H9 (cell line): ENCODE data around the gene TRPM8. TPM values are rescaled to one million over a fixed set of nuclear protein-coding genes. Genes with fewer than 3 reads are reported as not detected.

Experiments used
- DNase-seq: peaks from one replicate; pipeline ENCODE4 v3.0.0-alpha.2; 2017
- H2AFZ ChIP-seq: one replicate; pipeline ENCODE4 v1.6.1; 2013; ENCODE audit warnings: mild to moderate bottlenecking, low read length, control low read depth, moderate library complexity
- H2AK5ac ChIP-seq: 2 replicates; pipeline ENCODE4 v1.6.1; 2013; ENCODE audit warnings: low read length, control low read depth, mixed read lengths; ENCODE audit not compliant: insufficient read length
- H2BK120ac ChIP-seq: one replicate; pipeline ENCODE4 v1.6.1; 2013; ENCODE audit warnings: low read depth, mild to moderate bottlenecking, low read length, control low read depth, inconsistent platforms; ENCODE audit not compliant: poor library complexity, severe bottlenecking
- H2BK12ac ChIP-seq: 2 replicates; pipeline ENCODE4 v1.6.1; 2013; ENCODE audit warnings: low read length, control low read depth, mixed read lengths, low read depth; ENCODE audit not compliant: insufficient read length
- H2BK15ac ChIP-seq: 2 replicates; pipeline ENCODE4 v1.6.1; 2013; ENCODE audit warnings: low read depth, low read length, control low read depth
- H2BK20ac ChIP-seq: one replicate; pipeline ENCODE4 v1.6.1; 2013; ENCODE audit warnings: low read depth, mild to moderate bottlenecking, low read length, control low read depth, inconsistent platforms; ENCODE audit not compliant: poor library complexity, severe bottlenecking
- H2BK5ac ChIP-seq: 2 replicates; pipeline ENCODE4 v1.6.1; 2013; ENCODE audit warnings: low read length, control low read depth, mixed read lengths; ENCODE audit not compliant: insufficient read length
- H3K14ac ChIP-seq: 2 replicates; pipeline ENCODE4 v1.6.1; 2013; ENCODE audit warnings: low read length, control low read depth; ENCODE audit not compliant: insufficient read depth
- H3K18ac ChIP-seq: 2 replicates; pipeline ENCODE4 v1.6.1; 2013; ENCODE audit warnings: low read depth, mild to moderate bottlenecking, mixed read lengths, low read length, control low read depth; ENCODE audit not compliant: insufficient read length
- H3K23ac ChIP-seq: 2 replicates; pipeline ENCODE4 v1.6.1; 2013; ENCODE audit warnings: low read length, control low read depth, mixed read lengths, low read depth; ENCODE audit not compliant: insufficient read length
- H3K23me2 ChIP-seq: 2 replicates; pipeline ENCODE4 v1.6.1; 2013; ENCODE audit warnings: low read depth, mild to moderate bottlenecking, mixed read lengths, low read length, control low read depth; ENCODE audit not compliant: insufficient read length, poor library complexity, severe bottlenecking
- H3K27ac ChIP-seq: 2 replicates; pipeline ENCODE4 v1.5.1; 2013; ENCODE audit warnings: low read length, control low read depth, mixed read lengths, low read depth; ENCODE audit not compliant: insufficient read length
- H3K27me3 ChIP-seq: 2 replicates; pipeline ENCODE4 v1.6.1; 2013; ENCODE audit warnings: low read length, control low read depth, inconsistent platforms; ENCODE audit not compliant: insufficient read depth
- H3K4ac ChIP-seq: 2 replicates; pipeline ENCODE4 v1.6.1; 2013; ENCODE audit warnings: low read depth, mild to moderate bottlenecking, control low read depth, inconsistent platforms, low read length, moderate library complexity
- H3K4me1 ChIP-seq: 2 replicates; pipeline ENCODE4 v1.6.1; 2013; ENCODE audit warnings: low read length, control low read depth, inconsistent platforms; ENCODE audit not compliant: insufficient read depth
- H3K4me2 ChIP-seq: 2 replicates; pipeline ENCODE4 v1.6.1; 2013; ENCODE audit warnings: low read length, control low read depth, mixed read lengths; ENCODE audit not compliant: insufficient read length, insufficient read depth
- H3K56ac ChIP-seq: 2 replicates; pipeline ENCODE4 v1.6.1; 2013; ENCODE audit warnings: low read depth, mild to moderate bottlenecking, mixed read lengths, low read length, control low read depth; ENCODE audit not compliant: insufficient read length
- H3K79me1 ChIP-seq: 2 replicates; pipeline ENCODE4 v1.6.1; 2013; ENCODE audit warnings: low read depth, mild to moderate bottlenecking, moderate library complexity, low read length, control low read depth, inconsistent platforms; ENCODE audit not compliant: insufficient read depth, poor library complexity, severe bottlenecking
- H3K79me2 ChIP-seq: 2 replicates; pipeline ENCODE4 v1.6.1; 2013; ENCODE audit warnings: low read length, control low read depth, inconsistent platforms; ENCODE audit not compliant: insufficient read depth
- H3K9ac ChIP-seq: 2 replicates; pipeline ENCODE4 v1.6.1; 2013; ENCODE audit warnings: low read length, control low read depth, mixed read lengths; ENCODE audit not compliant: insufficient read length; ENCODE audit errors: extremely low read depth
- H3K9me3 ChIP-seq: one replicate; pipeline ENCODE4 v1.6.1; 2013; ENCODE audit warnings: low read depth, low read length, inconsistent platforms; ENCODE audit not compliant: control insufficient read depth
- H3T11ph ChIP-seq: one replicate; pipeline ENCODE4 v1.6.1; 2013; ENCODE audit warnings: mild to moderate bottlenecking, low read length, control low read depth, inconsistent platforms
- H4K20me1 ChIP-seq: one replicate; pipeline ENCODE4 v1.6.1; 2013; ENCODE audit not compliant: control insufficient read depth, insufficient read length, insufficient read depth
- H4K5ac ChIP-seq: 2 replicates; pipeline ENCODE4 v1.6.1; 2013; ENCODE audit warnings: low read depth, mild to moderate bottlenecking, mixed read lengths, low read length, control low read depth; ENCODE audit not compliant: insufficient read length
- H4K8ac ChIP-seq: replicated peaks from 2 replicates; pipeline ENCODE4 v1.6.1; 2013; ENCODE audit warnings: low read length, control low read depth, mixed read lengths, low read depth; ENCODE audit not compliant: insufficient read length
- H4K91ac ChIP-seq: 2 replicates; pipeline ENCODE4 v1.6.1; 2013; ENCODE audit warnings: low read depth, mild to moderate bottlenecking, moderate library complexity, mixed read lengths, low read length, control low read depth; ENCODE audit not compliant: insufficient read length
- H3K27ac Mint-ChIP-seq, 3 experiments: 2 replicates in 2 of 3; 3 replicates in 1 of 3; pipeline ENCODE4 v1.8.0; 2020 to 2021; ENCODE audit warnings: mixed read lengths in 3 of 3, mild to moderate bottlenecking in 1 of 3, moderate library complexity in 1 of 3
- H3K27me3 Mint-ChIP-seq: 2 replicates; pipeline ENCODE4 v1.8.0; 2021; ENCODE audit warnings: low read depth, mild to moderate bottlenecking, moderate library complexity, mixed read lengths
- H3K36me3 Mint-ChIP-seq, 3 experiments: 2 replicates in 2 of 3; 3 replicates in 1 of 3; pipeline ENCODE4 v1.8.0; 2020 to 2021; ENCODE audit warnings: low read depth in 3 of 3, mixed read lengths in 3 of 3; ENCODE audit not compliant: insufficient read depth in 1 of 3
- H3K4me1 Mint-ChIP-seq, 2 experiments: 2 replicates each; pipeline ENCODE4 v1.8.0; 2020; ENCODE audit warnings: mixed read lengths in 2 of 2
- H3K4me3 Mint-ChIP-seq, 2 experiments: 2 replicates in 1 of 2; 3 replicates in 1 of 2; pipeline ENCODE4 v1.8.0; 2020 to 2021; ENCODE audit warnings: mild to moderate bottlenecking in 2 of 2, mixed read lengths in 2 of 2, moderate library complexity in 1 of 2
- H3K9me3 Mint-ChIP-seq, 2 experiments: 2 replicates in 1 of 2; 3 replicates in 1 of 2; pipeline ENCODE4 v1.8.0; 2020; ENCODE audit warnings: mild to moderate bottlenecking in 2 of 2, mixed read lengths in 2 of 2, moderate library complexity in 1 of 2
- CTCF ChIP-seq: fragments of 200-600 bp; sonication (generic); conservative IDR thresholded peaks from 3 replicates; pipeline ENCODE4 v1.8.0; 2021; ENCODE audit warnings: antibody characterized with exemption, mild to moderate bottlenecking
- WGBS: extraction: QIAGEN DNeasy Blood & Tissue Kit; methylation state at CpG from one replicate; pipeline ENCODE4 v1.1.7; 2013; ENCODE audit warnings: missing lambda C conversion rate, low lambda C conversion rate, mixed read lengths; ENCODE audit not compliant: insufficient read length; ENCODE audit errors: extremely low coverage; 5-methylcytosine and 5-hydroxymethylcytosine counted together
- total RNA-seq: library from RNA; stranded (reverse); gene quantifications from 2 replicates; pipeline ENCODE4 v1.2.1, GENCODE V29; 2021

Gene TRPM8
- total RNA-seq, 1 experiment from 2014 or later: 0.28 TPM

GRCh38 chr2:234050455-234051135 lies 133.4 kb downstream of the TRPM8 start, which contains the start of gene SPP2:
Gene SPP2, plus strand, starts transcription at chr2:234050702. Its CDS starts 85 bp downstream, at chr2:234050787.
- Histone ChIP-seq H2BK15ac (no peak within 1 kb of the TSS), H2AK5ac (no peak within 1 kb of the TSS), H2AFZ (no peak within 1 kb of the TSS), H3K27me3 (no peaks in the 10 kb centered on the region), H3K23me2 (no peaks in the 10 kb centered on the region), H2BK20ac (no peak within 1 kb of the TSS), H3K79me1 (no peaks in the 10 kb centered on the region), H3K79me2 (no peaks in the 10 kb centered on the region), H3K4me2 (no peak within 1 kb of the TSS), H2BK120ac (no peak within 1 kb of the TSS), H3K4ac (no peak within 1 kb of the TSS), H4K91ac (no peak within 1 kb of the TSS), H3K9me3 (no peaks in the 10 kb centered on the region), H3T11ph (no peak within 1 kb of the TSS), H3K27ac (no peak within 1 kb of the TSS), H3K56ac (no peak within 1 kb of the TSS), H3K23ac (no peak within 1 kb of the TSS), H2BK5ac (no peak within 1 kb of the TSS), H4K8ac (no peak within 1 kb of the TSS), H4K20me1 (no peaks in the 10 kb centered on the region), H3K18ac (no peak within 1 kb of the TSS), H3K9ac (no peak within 1 kb of the TSS), H2BK12ac (no peak within 1 kb of the TSS), H4K5ac (no peak within 1 kb of the TSS), H3K4me1 (no peaks in the 10 kb centered on the region; the same call in 1 of the 2 replicates), H3K14ac (no peak within 1 kb of the TSS)
- Mint-ChIP-seq H3K4me1 (peaks cover 3 to 8% of the 10 kb centered on the region in 2 experiments), H3K27ac (no peak within 1 kb of the TSS), H3K9me3 (no peaks in the 10 kb centered on the region), H3K4me3 (no peak within 1 kb of the TSS), H3K27me3 (peaks cover 10% of the 10 kb centered on the region), H3K36me3 (no peaks in the 10 kb centered on the region)
- TF ChIP-seq CTCF: no peak
- no peak for DNase-seq
- no CpG with 5 or more reads among the region's 9 CpGs for WGBS
